NB4 (cell line): ENCODE results near the gene CTSD.

ENCODE experiments used
- CTCF ChIP-seq: IDR thresholded peaks from one replicate; pipeline ENCODE4 v1.5.1; 2012; ENCODE audit warnings: low read depth, low read length
- MYC ChIP-seq: IDR thresholded peaks from 2 replicates; pipeline ENCODE4 v1.6.1; 2011; ENCODE audit warnings: low read depth, low read length

- TF ChIP-seq CTCF, result no peak
- no peak for TF ChIP-seq MYC
Observed at GRCh38 chr11:1810761-1811160, 47.0 kb upstream of the CTSD start.
